ENCODE data around the gene SH2B3. TPM values are rescaled to one million over a fixed set of nuclear protein-coding genes. Genes with fewer than 3 reads are reported as not detected.

Gene SH2B3
- total RNA-seq, 1 donor from 2014 or later = 2.8 TPM

DNA sequence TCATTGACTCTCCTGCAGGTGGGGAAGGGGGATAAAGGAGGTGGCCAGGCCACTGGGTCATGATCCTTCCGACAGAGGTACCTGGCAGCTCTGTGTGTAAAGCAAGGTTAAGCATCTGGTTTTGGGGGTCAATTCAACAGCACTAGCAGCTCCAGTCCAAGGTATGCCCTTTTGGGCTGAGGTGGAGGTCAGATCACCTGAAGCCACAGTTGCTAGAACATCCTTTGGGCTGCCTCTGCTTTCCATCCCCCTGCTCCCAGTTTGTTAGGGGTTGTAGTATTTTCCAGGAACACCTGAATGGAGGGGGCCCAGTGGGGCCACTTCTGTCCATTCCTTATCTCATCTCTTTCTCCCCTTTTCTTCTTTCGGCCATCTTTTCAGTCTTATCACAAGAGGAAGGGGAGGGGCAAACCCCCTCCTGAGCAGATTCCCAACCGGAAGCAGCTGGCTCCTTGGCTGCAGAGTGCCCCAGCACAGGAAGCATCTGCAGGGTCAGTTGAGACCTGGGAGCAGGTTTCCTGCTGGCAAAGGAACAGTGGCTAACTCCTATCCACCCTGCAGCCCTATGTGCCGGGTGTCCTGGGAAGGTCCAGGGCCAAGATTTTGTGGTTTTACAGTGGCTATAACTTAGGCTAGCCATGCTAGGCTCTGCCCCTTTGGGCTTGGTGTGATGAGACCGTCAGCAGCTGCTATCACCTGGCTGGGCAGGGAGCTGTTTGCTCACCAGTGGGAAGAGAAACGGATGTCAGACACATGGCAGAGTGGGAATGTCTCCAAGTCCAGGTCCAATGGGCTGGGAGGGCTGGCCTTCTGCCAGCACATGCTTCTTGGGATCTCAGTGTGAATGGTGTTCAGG, 40.2 kb downstream of the SH2B3 start:
- TF ChIP-seq EZH2phosphoT487 (IDR thresholded peaks at IDR 0.05) = no peak
- no peak for TF ChIP-seq EZH2 (IDR thresholded peaks at IDR 0.05)
- TF ChIP-seq, protein P1, sequence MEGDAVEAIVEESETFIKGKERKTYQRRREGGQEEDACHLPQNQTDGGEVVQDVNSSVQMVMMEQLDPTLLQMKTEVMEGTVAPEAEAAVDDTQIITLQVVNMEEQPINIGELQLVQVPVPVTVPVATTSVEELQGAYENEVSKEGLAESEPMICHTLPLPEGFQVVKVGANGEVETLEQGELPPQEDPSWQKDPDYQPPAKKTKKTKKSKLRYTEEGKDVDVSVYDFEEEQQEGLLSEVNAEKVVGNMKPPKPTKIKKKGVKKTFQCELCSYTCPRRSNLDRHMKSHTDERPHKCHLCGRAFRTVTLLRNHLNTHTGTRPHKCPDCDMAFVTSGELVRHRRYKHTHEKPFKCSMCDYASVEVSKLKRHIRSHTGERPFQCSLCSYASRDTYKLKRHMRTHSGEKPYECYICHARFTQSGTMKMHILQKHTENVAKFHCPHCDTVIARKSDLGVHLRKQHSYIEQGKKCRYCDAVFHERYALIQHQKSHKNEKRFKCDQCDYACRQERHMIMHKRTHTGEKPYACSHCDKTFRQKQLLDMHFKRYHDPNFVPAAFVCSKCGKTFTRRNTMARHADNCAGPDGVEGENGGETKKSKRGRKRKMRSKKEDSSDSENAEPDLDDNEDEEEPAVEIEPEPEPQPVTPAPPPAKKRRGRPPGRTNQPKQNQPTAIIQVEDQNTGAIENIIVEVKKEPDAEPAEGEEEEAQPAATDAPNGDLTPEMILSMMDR (IDR thresholded peaks at IDR 0.05) = no peak
- Histone ChIP-seq H4K20me1 (ENCODE audit: low read depth) (peaks cover 4% of the 10 kb centered on the region), H3K27ac (peak overlapping the region; percentile 13), H3F3A (ENCODE audit: low read depth) (no peaks in the 10 kb centered on the region), H3K79me2 (ENCODE audit: low read depth) (no peaks in the 10 kb centered on the region), H3K27me3 (no peaks in the 10 kb centered on the region), H3K9ac (peak overlapping the region; percentile 20), H2AFZ (replicated peaks) (no peak overlapping the region), H3K9me3 (ENCODE audit: low read depth) (no peaks in the 10 kb centered on the region), H3K4me1 (no peaks in the 10 kb centered on the region), H3K36me3 (no peaks in the 10 kb centered on the region), H3K4me3 (no peak overlapping the region), H3K4me2 (no peak overlapping the region)
- Mint-ChIP-seq H3K27ac (peak overlapping the region; percentile 69), H3K4me1 (peaks cover 6% of the 10 kb centered on the region), H3K4me3 (no peak overlapping the region), H3K9me3 (no peaks in the 10 kb centered on the region), H3K27me3 (ENCODE audit: insufficient read depth, low read depth) (no peaks in the 10 kb centered on the region), H3K36me3 (peaks cover 15% of the 10 kb centered on the region)
- no peak for DNase-seq (ENCODE audit: low spot score)

DNA sequence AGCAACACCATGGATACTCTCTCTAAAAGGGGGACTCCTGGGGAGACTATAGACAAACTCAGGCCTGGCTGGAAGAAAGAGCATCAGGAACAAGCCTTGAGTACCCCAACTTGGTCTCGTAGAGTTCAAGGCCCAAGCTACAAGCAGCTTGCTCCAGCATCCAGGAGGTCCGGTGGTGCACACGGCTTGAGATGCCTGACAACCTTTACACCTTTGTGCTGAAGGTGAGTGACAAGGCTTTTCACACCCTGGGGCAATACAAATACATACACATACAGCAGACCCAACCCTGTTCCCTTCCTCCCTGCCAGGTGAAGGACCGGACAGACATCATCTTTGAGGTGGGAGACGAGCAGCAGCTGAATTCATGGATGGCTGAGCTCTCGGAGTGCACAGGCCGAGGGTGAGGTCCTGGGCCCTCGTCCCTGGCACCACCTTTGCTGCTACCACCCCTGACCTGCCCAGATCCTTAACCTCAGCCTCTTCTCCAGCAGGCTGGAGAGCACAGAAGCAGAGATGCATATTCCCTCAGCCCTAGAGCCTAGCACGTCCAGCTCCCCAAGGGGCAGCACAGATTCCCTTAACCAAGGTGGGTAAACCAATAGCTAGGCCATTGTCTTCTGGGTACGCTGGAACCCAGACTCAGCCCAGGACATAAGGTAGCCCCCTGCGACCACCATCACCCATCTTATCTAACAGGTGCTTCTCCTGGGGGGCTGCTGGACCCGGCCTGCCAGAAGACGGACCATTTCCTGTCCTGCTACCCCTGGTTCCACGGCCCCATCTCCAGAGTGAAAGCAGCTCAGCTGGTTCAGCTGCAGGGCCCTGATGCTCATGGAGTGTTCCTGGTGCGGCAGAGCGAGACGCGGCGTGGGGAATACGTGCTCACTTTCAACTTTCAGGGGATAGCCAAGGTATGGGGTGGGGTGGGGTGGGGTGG, 41.2 kb downstream of the SH2B3 start:
- H3K4me2 ChIP-seq = no peak overlapping the region
- peak overlapping the region; percentile 20 for H3K9ac ChIP-seq
- TF ChIP-seq, protein P1 (IDR thresholded peaks at IDR 0.05) = no peak
- no peak for TF ChIP-seq EZH2 (IDR thresholded peaks at IDR 0.05)
- no peak for TF ChIP-seq EZH2phosphoT487 (IDR thresholded peaks at IDR 0.05)
- H3K9me3 ChIP-seq (ENCODE audit: low read depth) = no peaks in the 10 kb centered on the region
- H3K27ac Mint-ChIP-seq = peak overlapping the region; percentile 63
- H3K4me1 Mint-ChIP-seq = peaks cover 6% of the 10 kb centered on the region
- no peaks in the 10 kb centered on the region for H3K27me3 ChIP-seq
- H4K20me1 ChIP-seq (ENCODE audit: low read depth) = peaks cover 9% of the 10 kb centered on the region
- H3K9me3 Mint-ChIP-seq = no peaks in the 10 kb centered on the region
- no peak overlapping the region for H3K4me3 Mint-ChIP-seq
- no peak overlapping the region for H3K4me3 ChIP-seq
- H3F3A ChIP-seq (ENCODE audit: low read depth) = peaks cover under 1% of the 10 kb centered on the region
- H3K36me3 Mint-ChIP-seq = peaks cover 15% of the 10 kb centered on the region
- no peak for DNase-seq (ENCODE audit: low spot score)
- H3K79me2 ChIP-seq (ENCODE audit: low read depth) = no peaks in the 10 kb centered on the region
- H3K27me3 Mint-ChIP-seq (ENCODE audit: insufficient read depth, low read depth) = no peaks in the 10 kb centered on the region
- no peaks in the 10 kb centered on the region for H3K36me3 ChIP-seq
- H3K4me1 ChIP-seq = no peaks in the 10 kb centered on the region
- H3K27ac ChIP-seq = no peak overlapping the region
- H2AFZ ChIP-seq (replicated peaks) = no peak overlapping the region

DNA sequence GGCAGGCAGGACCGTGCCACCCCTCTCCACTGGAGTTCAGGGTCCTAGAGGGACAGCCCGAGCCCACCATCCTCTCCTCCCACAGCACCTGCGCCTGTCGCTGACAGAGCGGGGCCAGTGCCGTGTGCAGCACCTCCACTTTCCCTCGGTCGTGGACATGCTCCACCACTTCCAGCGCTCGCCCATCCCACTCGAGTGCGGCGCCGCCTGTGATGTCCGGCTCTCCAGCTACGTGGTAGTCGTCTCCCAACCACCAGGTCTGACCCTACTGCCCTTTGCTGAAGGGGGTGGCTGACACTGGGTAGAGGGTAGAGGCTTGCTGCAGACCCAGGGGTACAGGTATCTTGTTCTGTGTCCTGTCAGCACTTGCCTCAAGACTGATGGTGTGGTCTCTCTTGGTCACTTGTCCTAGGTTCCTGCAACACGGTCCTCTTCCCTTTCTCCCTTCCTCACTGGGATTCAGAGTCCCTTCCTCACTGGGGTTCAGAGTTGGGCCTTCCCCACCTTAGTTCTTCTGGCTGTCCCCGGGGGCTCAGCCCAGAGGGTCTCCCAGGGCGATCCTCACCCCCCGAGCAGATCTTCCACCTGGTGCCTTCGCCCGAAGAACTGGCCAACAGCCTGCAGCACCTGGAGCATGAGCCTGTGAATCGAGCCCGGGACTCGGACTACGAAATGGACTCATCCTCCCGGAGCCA, 42.0 kb downstream of the SH2B3 start:
- peaks cover 8% of the 10 kb centered on the region for H3F3A ChIP-seq (ENCODE audit: low read depth)
- peaks cover 6% of the 10 kb centered on the region for H3K4me1 Mint-ChIP-seq
- H3K9me3 Mint-ChIP-seq = no peaks in the 10 kb centered on the region
- H3K4me2 ChIP-seq = no peak overlapping the region
- no peaks in the 10 kb centered on the region for H3K36me3 ChIP-seq
- H3K36me3 Mint-ChIP-seq = peaks cover 15% of the 10 kb centered on the region
- peaks cover 9% of the 10 kb centered on the region for H4K20me1 ChIP-seq (ENCODE audit: low read depth)
- no peak overlapping the region for H3K9ac ChIP-seq
- no peak overlapping the region for H3K27ac ChIP-seq
- no peaks in the 10 kb centered on the region for H3K27me3 ChIP-seq
- no peaks in the 10 kb centered on the region for H3K4me1 ChIP-seq
- TF ChIP-seq, protein P1 (IDR thresholded peaks at IDR 0.05) = no peak
- no peak for TF ChIP-seq EZH2 (IDR thresholded peaks at IDR 0.05)
- no peak for DNase-seq (ENCODE audit: low spot score)
- H3K9me3 ChIP-seq (ENCODE audit: low read depth) = no peaks in the 10 kb centered on the region
- no peak overlapping the region for H3K27ac Mint-ChIP-seq
- H3K79me2 ChIP-seq (ENCODE audit: low read depth) = no peaks in the 10 kb centered on the region
- no peak overlapping the region for H3K4me3 Mint-ChIP-seq
- no peak overlapping the region for H3K4me3 ChIP-seq
- H3K27me3 Mint-ChIP-seq (ENCODE audit: insufficient read depth, low read depth) = no peaks in the 10 kb centered on the region
- no peak overlapping the region for H2AFZ ChIP-seq (replicated peaks)
